ENCODE measurements around the gene GPR173.

Gene GPR173

GRCh38 chrX:53091354-53091753, 42.8 kb downstream of the GPR173 start:
- DNase-seq: no peak

GRCh38 chrX:53093177-53093655, 44.6 kb downstream of the GPR173 start:
- peak; percentile 87 for DNase-seq

GRCh38 chrX:53093748-53094581, 45.4 kb downstream of the GPR173 start, which contains the start of gene KANTR:
Gene KANTR (plus strand): TSS chrX:53094142. CDS start chrX:53124273, 30,131 bp downstream.
- peak; percentile 97 for DNase-seq

GRCh38 chrX:53094582-53094905, 46.0 kb downstream of the GPR173 start:
- DNase-seq: no peak

GRCh38 chrX:53095796-53096195, 47.2 kb downstream of the GPR173 start:
- DNase-seq: no peak

GRCh38 chrX:53114864-53115549, 66.4 kb downstream of the GPR173 start:
- no peak for DNase-seq

- DNase-seq: no peak
Observed at GRCh38 chrX:53115550-53115874, 66.9 kb downstream of the GPR173 start.

- no peak for DNase-seq
Observed at GRCh38 chrX:53116101-53116500, 67.5 kb downstream of the GPR173 start.

- DNase-seq: no peak
Observed at GRCh38 chrX:53122013-53122412, 73.4 kb downstream of the GPR173 start.

GRCh38 chrX:53125506-53125905, 76.9 kb downstream of the GPR173 start:
- DNase-seq: no peak

- DNase-seq: no peak
Observed at GRCh38 chrX:53126377-53126776, 77.8 kb downstream of the GPR173 start.

GRCh38 chrX:53128097-53128749, 79.6 kb downstream of the GPR173 start:
- no peak for DNase-seq

Data from islet precursor cell (in vitro differentiated cells).